Measurements from ENCODE around the gene ENKD1.

DNA sequence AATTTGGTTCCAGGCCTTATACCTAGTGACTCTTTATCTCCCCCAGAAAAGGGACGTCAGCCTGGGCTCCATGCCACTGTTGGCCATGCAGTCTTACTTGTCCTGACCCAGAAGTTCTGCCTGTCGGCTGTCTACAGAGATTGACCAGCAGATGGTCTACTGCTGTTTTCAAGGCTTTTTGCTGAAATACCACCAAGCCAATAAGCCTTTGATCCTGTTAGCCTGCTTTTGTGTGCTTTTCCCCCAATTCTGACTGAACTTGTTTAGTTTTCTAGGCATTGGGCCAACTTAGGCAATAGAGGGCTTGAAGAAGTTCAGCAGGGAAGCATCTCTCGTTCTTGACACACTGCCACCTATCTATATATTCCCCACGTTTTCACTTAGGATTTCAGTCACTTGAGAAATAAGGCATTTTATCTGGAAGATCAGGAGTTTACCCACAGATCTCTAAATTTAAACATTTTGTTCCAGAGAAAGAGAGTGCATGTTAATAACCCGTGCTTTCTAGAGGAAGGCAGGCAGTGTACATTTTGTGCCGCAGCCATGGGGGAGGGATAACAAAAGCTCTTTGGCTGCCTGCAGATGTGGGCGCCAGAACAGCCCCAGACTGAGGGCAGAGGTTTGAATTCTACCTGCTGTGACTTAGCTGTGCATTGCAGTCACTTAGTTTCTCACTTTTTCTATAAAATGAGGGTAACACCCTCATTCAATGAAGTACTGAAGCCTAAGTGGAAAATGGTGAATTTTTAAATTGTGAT, 34.0 kb downstream of the ENKD1 start:
- TF ChIP-seq, protein P1, sequence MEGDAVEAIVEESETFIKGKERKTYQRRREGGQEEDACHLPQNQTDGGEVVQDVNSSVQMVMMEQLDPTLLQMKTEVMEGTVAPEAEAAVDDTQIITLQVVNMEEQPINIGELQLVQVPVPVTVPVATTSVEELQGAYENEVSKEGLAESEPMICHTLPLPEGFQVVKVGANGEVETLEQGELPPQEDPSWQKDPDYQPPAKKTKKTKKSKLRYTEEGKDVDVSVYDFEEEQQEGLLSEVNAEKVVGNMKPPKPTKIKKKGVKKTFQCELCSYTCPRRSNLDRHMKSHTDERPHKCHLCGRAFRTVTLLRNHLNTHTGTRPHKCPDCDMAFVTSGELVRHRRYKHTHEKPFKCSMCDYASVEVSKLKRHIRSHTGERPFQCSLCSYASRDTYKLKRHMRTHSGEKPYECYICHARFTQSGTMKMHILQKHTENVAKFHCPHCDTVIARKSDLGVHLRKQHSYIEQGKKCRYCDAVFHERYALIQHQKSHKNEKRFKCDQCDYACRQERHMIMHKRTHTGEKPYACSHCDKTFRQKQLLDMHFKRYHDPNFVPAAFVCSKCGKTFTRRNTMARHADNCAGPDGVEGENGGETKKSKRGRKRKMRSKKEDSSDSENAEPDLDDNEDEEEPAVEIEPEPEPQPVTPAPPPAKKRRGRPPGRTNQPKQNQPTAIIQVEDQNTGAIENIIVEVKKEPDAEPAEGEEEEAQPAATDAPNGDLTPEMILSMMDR (IDR thresholded peaks at IDR 0.05; ENCODE audit: poor library complexity), result no peak
- no peak for TF ChIP-seq EZH2 (IDR thresholded peaks at IDR 0.05; ENCODE audit: borderline replicate concordance)
- TF ChIP-seq EZH2phosphoT487 (IDR thresholded peaks at IDR 0.05; ENCODE audit: low read depth, severe bottlenecking, unreplicated experiment), result no peak
